Calu3 (cell line): ENCODE measurements around the gene CPSF7. TPM values are rescaled to one million over a fixed set of nuclear protein-coding genes. Genes with fewer than 3 reads are reported as not detected.

Source experiments
- Bru-seq: library from RNA; stranded (reverse); fragments of 400-500 nt; gene quantifications from one replicate; lab custom pipeline; 2021; lab: Mats Ljungman, UMichigan
- BruChase-seq, 2 experiments: library from RNA; stranded (reverse); fragments of 400-500 nt; gene quantifications; one replicate each; lab custom pipeline; 2021; lab: Mats Ljungman, UMichigan
- BruUV-seq: library from RNA; stranded (reverse); fragments of 400-500 nt; replicated peaks from 2 replicates; lab custom pipeline; 2021; lab: Mats Ljungman, UMichigan
- CTCF ChIA-PET: fragments of 300-600 bp; sonication (Branson Sonifier 250); formaldehyde crosslinking; loops from one replicate; lab custom pipeline; 2022; ENCODE audit warnings: antibody characterized with exemption; lab: Charles Lee
- DNase-seq: peaks from one replicate; pipeline ENCODE4 v3.0.0; 2022
- H3K27ac Mint-ChIP-seq: one replicate; pipeline ENCODE4 v1.8.0; 2022; ENCODE audit warnings: mixed read lengths; ENCODE audit not compliant: unreplicated experiment
- H3K27me3 Mint-ChIP-seq: one replicate; pipeline ENCODE4 v1.8.0; 2022; ENCODE audit warnings: mixed read lengths; ENCODE audit not compliant: unreplicated experiment
- H3K36me3 Mint-ChIP-seq: one replicate; pipeline ENCODE4 v1.8.0; 2022; ENCODE audit warnings: mild to moderate bottlenecking, moderate library complexity, mixed read lengths; ENCODE audit not compliant: insufficient read depth, unreplicated experiment
- H3K4me1 Mint-ChIP-seq: one replicate; pipeline ENCODE4 v1.8.0; 2022; ENCODE audit warnings: mild to moderate bottlenecking, low read depth, mixed read lengths; ENCODE audit not compliant: unreplicated experiment
- H3K4me3 Mint-ChIP-seq: one replicate; pipeline ENCODE4 v1.8.0; 2022; ENCODE audit warnings: mild to moderate bottlenecking, low read depth, moderate library complexity, mixed read lengths; ENCODE audit not compliant: unreplicated experiment
- H3K9me3 Mint-ChIP-seq: one replicate; pipeline ENCODE4 v1.8.0; 2022; ENCODE audit warnings: low read depth, mixed read lengths; ENCODE audit not compliant: unreplicated experiment
- intact Hi-C: fragments of 100-400 bp; cut with micrococcal nuclease; formaldehyde crosslinking; loops from one replicate; pipeline ENCODE4 v1.10.0; 2022; ENCODE audit not compliant: unreplicated experiment
- long read RNA-seq: library from polyadenylated mRNA; stranded (forward); transcript quantifications from one replicate; pipeline ENCODE4 v2.0.0, GENCODE V29; 2022
- total RNA-seq: library from RNA; stranded (reverse); gene quantifications from 2 replicates; pipeline ENCODE4 v1.2.3, GENCODE V29; 2022
- TF ChIP-seq, protein P1 (sequence below): fragments of 200-600 bp; IDR thresholded peaks from one replicate; pipeline ENCODE4 v1.8.0; 2022; ENCODE audit warnings: antibody characterized with exemption; ENCODE audit not compliant: unreplicated experiment

The CPSF7 gene, protein sequence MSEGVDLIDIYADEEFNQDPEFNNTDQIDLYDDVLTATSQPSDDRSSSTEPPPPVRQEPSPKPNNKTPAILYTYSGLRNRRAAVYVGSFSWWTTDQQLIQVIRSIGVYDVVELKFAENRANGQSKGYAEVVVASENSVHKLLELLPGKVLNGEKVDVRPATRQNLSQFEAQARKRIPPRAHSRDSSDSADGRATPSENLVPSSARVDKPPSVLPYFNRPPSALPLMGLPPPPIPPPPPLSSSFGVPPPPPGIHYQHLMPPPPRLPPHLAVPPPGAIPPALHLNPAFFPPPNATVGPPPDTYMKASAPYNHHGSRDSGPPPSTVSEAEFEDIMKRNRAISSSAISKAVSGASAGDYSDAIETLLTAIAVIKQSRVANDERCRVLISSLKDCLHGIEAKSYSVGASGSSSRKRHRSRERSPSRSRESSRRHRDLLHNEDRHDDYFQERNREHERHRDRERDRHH
- total RNA-seq, result 86.6 and 96.3 TPM in 2 replicates
- Bru-seq, nascent RNA, result percentile 94 among the genes with signal in this experiment
- BruChase-seq, experiment 1, labeled RNA remaining after a 6-hour chase, result percentile 89 among the genes with signal in this experiment
- percentile 95 among the genes with signal in this experiment for BruChase-seq, experiment 2, labeled RNA remaining after a 2-hour chase
- long read RNA-seq, transcript CPSF7-202 (10 exons, 3,650 nt), result major isoform, 6 of 28 reads
- long read RNA-seq, transcript CPSF7-205 (10 exons, 3,524 nt), result major isoform, 6 of 28 reads
- long read RNA-seq, partial matches to known transcripts, result 8 of 28 reads
- long read RNA-seq, other reads (novel, unspliced or antisense), result 7 of 28 reads

GRCh38 chr11:61429691-61430582 lies at the start of gene CPSF7, which contains the start of gene SDHAF2:
TSS of gene CPSF7 (minus strand) at chr11:61429975. CDS start at chr11:61429235, 740 bp downstream.
TSS of gene SDHAF2 (plus strand) at chr11:61430124. CDS start at chr11:61430147, 23 bp downstream.
- peak within 1 kb of the TSS; percentile 93 for H3K4me3 Mint-ChIP-seq
- CTCF ChIA-PET, result interaction anchor here (0.6 to 1.2 kb wide), 5 partner anchors 16 to 68 kb away, joined by 3 to 5 read pairs (median 4); partner anchors contain the start of genes CYB561A3 and TMEM138
- peak; percentile 98 for DNase-seq
- H3K4me1 Mint-ChIP-seq, result no peaks in the 10 kb centered on the region
- no peaks in the 10 kb centered on the region for H3K9me3 Mint-ChIP-seq
- TSS peak; percentile 77 for BruUV-seq
- TF ChIP-seq, protein P1, sequence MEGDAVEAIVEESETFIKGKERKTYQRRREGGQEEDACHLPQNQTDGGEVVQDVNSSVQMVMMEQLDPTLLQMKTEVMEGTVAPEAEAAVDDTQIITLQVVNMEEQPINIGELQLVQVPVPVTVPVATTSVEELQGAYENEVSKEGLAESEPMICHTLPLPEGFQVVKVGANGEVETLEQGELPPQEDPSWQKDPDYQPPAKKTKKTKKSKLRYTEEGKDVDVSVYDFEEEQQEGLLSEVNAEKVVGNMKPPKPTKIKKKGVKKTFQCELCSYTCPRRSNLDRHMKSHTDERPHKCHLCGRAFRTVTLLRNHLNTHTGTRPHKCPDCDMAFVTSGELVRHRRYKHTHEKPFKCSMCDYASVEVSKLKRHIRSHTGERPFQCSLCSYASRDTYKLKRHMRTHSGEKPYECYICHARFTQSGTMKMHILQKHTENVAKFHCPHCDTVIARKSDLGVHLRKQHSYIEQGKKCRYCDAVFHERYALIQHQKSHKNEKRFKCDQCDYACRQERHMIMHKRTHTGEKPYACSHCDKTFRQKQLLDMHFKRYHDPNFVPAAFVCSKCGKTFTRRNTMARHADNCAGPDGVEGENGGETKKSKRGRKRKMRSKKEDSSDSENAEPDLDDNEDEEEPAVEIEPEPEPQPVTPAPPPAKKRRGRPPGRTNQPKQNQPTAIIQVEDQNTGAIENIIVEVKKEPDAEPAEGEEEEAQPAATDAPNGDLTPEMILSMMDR, result no peak
- H3K27me3 Mint-ChIP-seq, result no peaks in the 10 kb centered on the region
- H3K36me3 Mint-ChIP-seq, result peaks cover 67% of the 10 kb centered on the region
- peak within 1 kb of the TSS; percentile 98 for H3K27ac Mint-ChIP-seq
- intact Hi-C loops, result no loop called here

GRCh38 chr11:61477727-61478148 lies 48.0 kb upstream of the CPSF7 start:
- TF ChIP-seq, protein P1, result peak; percentile 94
- Mint-ChIP-seq H3K27ac (no peak overlapping the region), H3K27me3 (peaks cover under 1% of the 10 kb centered on the region), H3K36me3 (no peaks in the 10 kb centered on the region), H3K4me1 (peaks cover 21% of the 10 kb centered on the region), H3K4me3 (no peak overlapping the region), H3K9me3 (no peaks in the 10 kb centered on the region)
- intact Hi-C loops, result loop anchor here (1.0 kb wide), 2 partner anchors 40 to 151 kb away; no protein-coding TSS in a partner anchor
- no TSS peak for BruUV-seq
- DNase-seq, result peak; percentile 60
- CTCF ChIA-PET, result interaction anchor here (1.0 to 2.6 kb wide), 5 partner anchors 12 to 161 kb away, joined by 3 to 11 read pairs (median 4); no protein-coding TSS in a partner anchor

- no peak for DNase-seq
- BruUV-seq, result no TSS peak
- Mint-ChIP-seq H3K36me3 (no peaks in the 10 kb centered on the region), H3K27me3 (no peaks in the 10 kb centered on the region), H3K27ac (no peak overlapping the region), H3K4me3 (no peak overlapping the region), H3K9me3 (no peaks in the 10 kb centered on the region), H3K4me1 (peaks cover 21% of the 10 kb centered on the region)
- intact Hi-C loops, result loop anchor here (1.0 kb wide), 2 partner anchors 40 to 151 kb away; no protein-coding TSS in a partner anchor
- TF ChIP-seq, protein P1, result no peak
- CTCF ChIA-PET, result interaction anchor here (0.5 to 2.6 kb wide), 5 partner anchors 11 to 521 kb away, joined by 3 to 10 read pairs (median 3); no protein-coding TSS in a partner anchor
Observed at GRCh38 chr11:61477126-61477525, 47.4 kb upstream of the CPSF7 start.
